ENCODE results near the gene ALDH1A3. TPM values are rescaled to one million over a fixed set of nuclear protein-coding genes. Genes with fewer than 3 reads are reported as not detected.

The ALDH1A3 gene
- polyA plus RNA-seq, 1 experiment, result 1.1 TPM

GRCh38 chr15:100834731-100835130 lies 44.9 kb upstream of the ALDH1A3 start:
- Histone ChIP-seq H3K36me3 (ENCODE audit: control insufficient read depth, insufficient read depth, low read length) (no peaks in the 10 kb centered on the region), H3K4me3 (ENCODE audit: low read depth, low read length) (no peak overlapping the region), H3K27me3 (ENCODE audit: control insufficient read depth, insufficient read depth, low read length) (no peaks in the 10 kb centered on the region)
- no peak for DNase-seq (ENCODE audit: low read depth)
- TF ChIP-seq, protein P1, sequence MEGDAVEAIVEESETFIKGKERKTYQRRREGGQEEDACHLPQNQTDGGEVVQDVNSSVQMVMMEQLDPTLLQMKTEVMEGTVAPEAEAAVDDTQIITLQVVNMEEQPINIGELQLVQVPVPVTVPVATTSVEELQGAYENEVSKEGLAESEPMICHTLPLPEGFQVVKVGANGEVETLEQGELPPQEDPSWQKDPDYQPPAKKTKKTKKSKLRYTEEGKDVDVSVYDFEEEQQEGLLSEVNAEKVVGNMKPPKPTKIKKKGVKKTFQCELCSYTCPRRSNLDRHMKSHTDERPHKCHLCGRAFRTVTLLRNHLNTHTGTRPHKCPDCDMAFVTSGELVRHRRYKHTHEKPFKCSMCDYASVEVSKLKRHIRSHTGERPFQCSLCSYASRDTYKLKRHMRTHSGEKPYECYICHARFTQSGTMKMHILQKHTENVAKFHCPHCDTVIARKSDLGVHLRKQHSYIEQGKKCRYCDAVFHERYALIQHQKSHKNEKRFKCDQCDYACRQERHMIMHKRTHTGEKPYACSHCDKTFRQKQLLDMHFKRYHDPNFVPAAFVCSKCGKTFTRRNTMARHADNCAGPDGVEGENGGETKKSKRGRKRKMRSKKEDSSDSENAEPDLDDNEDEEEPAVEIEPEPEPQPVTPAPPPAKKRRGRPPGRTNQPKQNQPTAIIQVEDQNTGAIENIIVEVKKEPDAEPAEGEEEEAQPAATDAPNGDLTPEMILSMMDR (IDR thresholded peaks at IDR 0.05; ENCODE audit: insufficient read depth, low read depth, low read length), result no peak
- POLR2A ChIA-PET, result no interaction called here
- CTCF ChIA-PET, result interaction anchor here (1.7 kb wide), 1 partner anchor 38 kb away, joined by 5 read pairs; no protein-coding TSS in a partner anchor

DNA sequence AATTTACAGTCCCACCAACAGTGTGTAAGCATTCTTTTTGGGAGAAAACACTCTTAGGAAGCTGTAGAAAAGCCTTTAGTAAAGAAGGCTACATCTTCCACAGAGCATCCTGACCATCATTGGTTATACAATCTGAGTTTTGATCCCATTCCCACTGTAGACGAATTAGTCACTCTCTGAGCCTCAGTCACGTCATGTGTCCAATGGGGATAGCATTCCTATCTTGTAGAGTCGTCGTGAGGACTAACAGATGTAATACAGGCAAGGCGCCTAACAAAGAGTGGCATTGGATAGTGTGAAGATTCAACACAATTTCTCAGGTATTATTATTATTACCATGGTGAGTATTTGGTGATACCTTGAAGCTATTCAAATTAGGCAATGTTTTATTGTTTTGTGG lies 44.0 kb upstream of the ALDH1A3 start:
- TF ChIP-seq, protein P1 (IDR thresholded peaks at IDR 0.05; ENCODE audit: insufficient read depth, low read depth, low read length), result no peak
- ChIA-PET CTCF (interaction anchor here (0.6 to 1.7 kb wide), 3 partner anchors 9 to 164 kb away, joined by 3 to 5 read pairs (median 3); no protein-coding TSS in a partner anchor), POLR2A (no interaction called here)
- no peak for DNase-seq (ENCODE audit: low read depth)
- Histone ChIP-seq H3K36me3 (ENCODE audit: control insufficient read depth, insufficient read depth, low read length) (no peaks in the 10 kb centered on the region), H3K27me3 (ENCODE audit: control insufficient read depth, insufficient read depth, low read length) (no peaks in the 10 kb centered on the region), H3K4me3 (ENCODE audit: low read depth, low read length) (no peak overlapping the region)

DNA sequence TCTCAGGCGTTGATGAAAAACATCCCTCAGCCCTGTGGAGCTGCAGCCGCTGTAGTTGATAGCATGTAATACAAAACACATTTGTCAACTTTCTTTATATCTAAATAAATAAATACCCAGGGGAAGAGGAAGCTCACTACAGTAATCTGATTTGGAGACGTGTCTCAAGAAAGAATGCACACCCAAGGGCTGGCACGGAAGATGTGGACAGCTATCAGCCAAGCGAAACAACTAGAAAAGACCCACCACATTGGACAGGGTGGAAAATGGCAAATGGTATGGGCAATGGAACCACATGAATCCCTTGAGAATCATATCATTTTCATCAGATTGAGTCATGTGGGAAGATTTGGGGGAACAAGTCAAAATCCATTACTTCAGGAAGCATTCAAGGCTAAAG lies 43.1 kb upstream of the ALDH1A3 start:
- Histone ChIP-seq H3K36me3 (ENCODE audit: control insufficient read depth, insufficient read depth, low read length) (no peaks in the 10 kb centered on the region), H3K4me3 (ENCODE audit: low read depth, low read length) (no peak overlapping the region), H3K27me3 (ENCODE audit: control insufficient read depth, insufficient read depth, low read length) (no peaks in the 10 kb centered on the region)
- DNase-seq (ENCODE audit: low read depth), result no peak
- ChIA-PET POLR2A (no interaction called here), CTCF (interaction anchor here (1.2 kb wide), 1 partner anchor 8 kb away, joined by 3 read pairs; no protein-coding TSS in a partner anchor)
- TF ChIP-seq, protein P1 (IDR thresholded peaks at IDR 0.05; ENCODE audit: insufficient read depth, low read depth, low read length), result no peak

- no peak for DNase-seq (ENCODE audit: low read depth)
- ChIA-PET POLR2A (no interaction called here), CTCF (no interaction called here)
- Histone ChIP-seq H3K4me3 (ENCODE audit: low read depth, low read length) (no peak overlapping the region), H3K36me3 (ENCODE audit: control insufficient read depth, insufficient read depth, low read length) (no peaks in the 10 kb centered on the region), H3K27me3 (ENCODE audit: control insufficient read depth, insufficient read depth, low read length) (no peaks in the 10 kb centered on the region)
- TF ChIP-seq, protein P1 (IDR thresholded peaks at IDR 0.05; ENCODE audit: insufficient read depth, low read depth, low read length), result no peak
Measured at GRCh38 chr15:100841426-100841825, 38.2 kb upstream of the ALDH1A3 start.

GRCh38 chr15:100842756-100843730 lies 36.6 kb upstream of the ALDH1A3 start:
- ChIA-PET CTCF (interaction anchor here (0.6 to 1.1 kb wide), 5 partner anchors 30 to 216 kb away, joined by 3 read pairs; no protein-coding TSS in a partner anchor), POLR2A (interaction anchor here (0.7 kb wide), 1 partner anchor 346 kb away, joined by 4 read pairs; no protein-coding TSS in a partner anchor)
- no peaks in the 10 kb centered on the region for H3K36me3 ChIP-seq (ENCODE audit: control insufficient read depth, insufficient read depth, low read length)
- no peak overlapping the region for H3K4me3 ChIP-seq (ENCODE audit: low read depth, low read length)
- peak; percentile 63 for DNase-seq (ENCODE audit: low read depth)
- TF ChIP-seq, protein P1 (IDR thresholded peaks at IDR 0.05; ENCODE audit: insufficient read depth, low read depth, low read length), result no peak
- H3K27me3 ChIP-seq (ENCODE audit: control insufficient read depth, insufficient read depth, low read length), result no peaks in the 10 kb centered on the region

Data from BJ (cell line).